GM12878 (cell line): ENCODE results near the gene FAM111B. TPM values are rescaled to one million over a fixed set of nuclear protein-coding genes. Genes with fewer than 3 reads are reported as not detected.
"Not testable (repeated sequence)": the region's sequence is repeated elsewhere in the genome, so short reads cannot be mapped to it uniquely, and the experiment has no call there.

Experiments
- ATAC-seq: fragments of 200-7000 bp; cut with Tn5 transposase; 3 replicates; pipeline ENCODE4 v1.9.1; 2020; ENCODE audit warnings: mild to moderate bottlenecking, moderate library complexity
- BruUV-seq: library from RNA; stranded (reverse); fragments of 400-500 nt; replicated peaks from 2 replicates; lab custom pipeline; 2021; lab: Mats Ljungman, UMichigan
- CTCF ChIA-PET: fragments of 300-600 bp; sonication (Branson Sonifier 250); formaldehyde crosslinking; extraction: SDS; loops from one replicate; lab custom pipeline; 2021; ENCODE audit warnings: inconsistent platforms; lab: Yijun Ruan, JAX
- POLR2A ChIA-PET: fragments of 350-600 bp; formaldehyde crosslinking; extraction: SDS; loops from one replicate; lab custom pipeline; 2021; ENCODE audit warnings: inconsistent platforms; lab: Charles Lee
- RAD21 ChIA-PET: fragments of 300-600 bp; sonication (Branson Sonifier 250); formaldehyde crosslinking; loops from one replicate; lab custom pipeline; 2023; ENCODE audit warnings: antibody characterized with exemption; ENCODE audit not compliant: unreplicated experiment; lab: Charles Lee
- SMC1A ChIA-PET: fragments of 300-600 bp; sonication (Branson Sonifier 250); formaldehyde crosslinking; loops from one replicate; lab custom pipeline; 2023; ENCODE audit not compliant: unreplicated experiment, uncharacterized antibody; lab: Charles Lee
- DNase-seq: peaks from one replicate; pipeline ENCODE4 v3.0.0-alpha.2; 2011; ENCODE audit warnings: low read depth, low spot score
- FAIRE-seq: peaks from 3 replicates; lab custom pipeline; 2011; peaks lifted over from hg19 to GRCh38; lab: Jason Lieb, UNC
- H2AFZ ChIP-seq: 2 replicates; pipeline ENCODE4 v1.6.0; 2011; ENCODE audit warnings: low read depth, low read length, control low read depth; ENCODE audit not compliant: control insufficient read depth
- H3K27ac ChIP-seq: 2 replicates; pipeline ENCODE4 v1.5.1; 2011; ENCODE audit warnings: control low read depth; ENCODE audit not compliant: control insufficient read depth, insufficient read depth
- H3K27me3 ChIP-seq, 2 experiments: replicated peaks in 1 of 2; 2 replicates each; pipeline versions ENCODE4 v1.6.0 to v1.6.1; 2011; ENCODE audit warnings: low read length in 1 of 2; ENCODE audit not compliant: control insufficient read depth in 2 of 2, insufficient read depth in 2 of 2
- H3K36me3 ChIP-seq, 2 experiments: 2 replicates each; pipeline ENCODE4 v1.5.1; 2011; ENCODE audit warnings: low read length in 1 of 2; ENCODE audit not compliant: control insufficient read depth in 2 of 2, insufficient read depth in 2 of 2
- H3K4me1 ChIP-seq: 2 replicates; pipeline ENCODE4 v1.6.1; 2011; ENCODE audit warnings: mild to moderate bottlenecking, low read length, moderate library complexity, mixed read lengths; ENCODE audit not compliant: control insufficient read depth, insufficient read depth
- H3K4me2 ChIP-seq: 2 replicates; pipeline ENCODE4 v1.6.0; 2011; ENCODE audit warnings: control low read depth; ENCODE audit not compliant: control insufficient read depth, insufficient read depth
- H3K4me3 ChIP-seq: fragments of 200-600 bp; sonication (generic); 2 replicates; pipeline ENCODE4 v1.5.1; 2016
- H3K79me2 ChIP-seq: 2 replicates; pipeline ENCODE4 v1.6.0; 2011; ENCODE audit warnings: low read length; ENCODE audit not compliant: control insufficient read depth, insufficient read depth
- H3K9ac ChIP-seq: 2 replicates; pipeline ENCODE4 v1.8.0; 2011; ENCODE audit warnings: low read length, control low read depth, mixed read lengths; ENCODE audit not compliant: control insufficient read depth, insufficient read depth
- H3K9me3 ChIP-seq: replicated peaks from 3 replicates; pipeline ENCODE4 v1.5.1; 2011; ENCODE audit warnings: mild to moderate bottlenecking, low read length; ENCODE audit not compliant: control insufficient read depth, insufficient read depth
- H4K20me1 ChIP-seq: 2 replicates; pipeline ENCODE4 v1.6.0; 2011; ENCODE audit not compliant: control insufficient read depth, insufficient read depth
- POLR2AphosphoS5 ChIP-seq: IDR thresholded peaks from 2 replicates; pipeline ENCODE4 v1.6.1; 2011; ENCODE audit warnings: mild to moderate bottlenecking, low read length, inconsistent platforms
- POU2F2 ChIP-seq: IDR thresholded peaks from 3 replicates; pipeline ENCODE4 v1.6.1; 2011; ENCODE audit warnings: low read depth, mild to moderate bottlenecking, low read length, borderline replicate concordance
- RUNX3 ChIP-seq: IDR thresholded peaks from 2 replicates; pipeline ENCODE4 v1.6.1; 2012; ENCODE audit warnings: low read length, inconsistent platforms
- SMAD5 ChIP-seq: IDR thresholded peaks from 2 replicates; pipeline ENCODE4 v1.6.1; 2016; ENCODE audit warnings: antibody characterized with exemption, low read depth
- TAF1 ChIP-seq: IDR thresholded peaks from 2 replicates; pipeline ENCODE4 v1.6.1; 2011; ENCODE audit warnings: mild to moderate bottlenecking, low read depth, low read length, borderline replicate concordance
- WGBS: methylation state at CpG from one replicate; pipeline ENCODE4 v1.1.6; 2016; ENCODE audit warnings: low lambda C conversion rate; ENCODE audit not compliant: insufficient replicate concordance, insufficient coverage; ENCODE audit errors: missing lambda C conversion rate; 5-methylcytosine and 5-hydroxymethylcytosine counted together
- in situ Hi-C: fragments of 300-500 bp; cut with MboI; formaldehyde crosslinking; loops from 9 replicates; pipeline ENCODE4 v1.14.3; 2018; ENCODE audit warnings: mixed read lengths
- intact Hi-C: fragments of 100-400 bp; cut with micrococcal nuclease; formaldehyde crosslinking; loops from one replicate; pipeline ENCODE4 v1.14.2; 2022; ENCODE audit not compliant: unreplicated experiment
- polyA plus RNA-seq, 11 experiments: library from polyadenylated mRNA; depleted of rRNA in 4 of 11; unstranded in 6 of 11; stranded (reverse) in 5 of 11; fragments of >200 nt; fragmentation: Nextera tagmentation in 4 of 11; fragmentation: Illumina TruSeq in 1 of 11; extraction: Ambion mirVana in 4 of 11; extraction: Trizol in 1 of 11; gene quantifications; 1 replicate in 1 of 11; 2 replicates in 10 of 11; pipeline versions ENCODE4 v1.2.1 to v1.2.3, GENCODE V29; 2011 to 2016; ENCODE audit warnings: inconsistent platforms in 2 of 11, missing spikeins in 2 of 11, low read depth in 1 of 11
- total RNA-seq, 4 experiments: library from RNA; depleted of rRNA in 3 of 4; stranded (reverse); fragments of >200 nt in 3 of 4; fragmentation: Illumina TruSeq in 1 of 4; extraction: Trizol in 1 of 4; gene quantifications; 2 replicates each; pipeline versions ENCODE4 v1.2.1 to v1.2.3, GENCODE V29; 2013 to 2021
- TF ChIP-seq, protein P1 (sequence below): fragments of 450-650 bp; IDR thresholded peaks from 2 replicates; pipeline ENCODE4 v1.6.1; 2017; ENCODE audit warnings: low read depth, mild to moderate bottlenecking, moderate library complexity

Gene FAM111B
- total and polyA plus RNA-seq, 10 of the 15 experiments (the other 5 are each of a cell fraction or from before 2014, with no cell fraction given), result 35.9 to 97.2 (median 62.1) TPM

DNA sequence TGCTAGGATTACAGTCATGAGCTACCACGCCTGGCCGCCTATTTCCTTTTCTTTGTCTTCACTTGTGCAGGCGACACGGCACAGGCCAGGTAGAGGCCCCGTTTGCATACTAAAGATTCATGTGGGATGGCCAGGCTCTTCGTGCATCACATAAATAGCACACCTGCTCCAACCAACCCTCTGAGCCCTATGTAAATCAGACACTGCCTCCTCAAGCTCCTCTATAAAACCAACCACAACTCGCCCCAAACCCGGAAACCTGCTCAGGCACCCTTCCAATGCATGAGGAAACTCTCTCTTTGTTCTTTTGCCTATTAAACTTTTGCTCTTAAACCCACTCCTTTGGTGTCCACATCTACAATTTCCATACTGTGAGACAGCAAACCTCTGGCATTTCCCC, 9.1 kb upstream of the FAM111B start:
- intact Hi-C loops, result loop anchor here (1.0 to 2.0 kb wide), 2 partner anchors 38 to 39 kb away; no protein-coding TSS in a partner anchor
- H3K27ac ChIP-seq, result peak overlapping the region; percentile 53
- H2AFZ ChIP-seq, H3K9me3 ChIP-seq, DNase-seq, BruUV-seq, H3K27me3 ChIP-seq, H4K20me1 ChIP-seq, FAIRE-seq, H3K9ac ChIP-seq, H3K79me2 ChIP-seq, in situ Hi-C loops, H3K36me3 ChIP-seq: not testable (repeated sequence)
- ATAC-seq, result peak; percentile 22
- TF ChIP-seq RUNX3, result peak; percentile 36; the same call in 1 of the 2 replicates
- peak; percentile 70; the same call in 1 of the 2 replicates for TF ChIP-seq POLR2AphosphoS5
- TF ChIP-seq POU2F2, result peak; percentile 19; the same call in 1 of the 3 replicates
- TF ChIP-seq SMAD5, result peak; percentile 52; the same call in 1 of the 2 replicates
- TF ChIP-seq, protein P1, sequence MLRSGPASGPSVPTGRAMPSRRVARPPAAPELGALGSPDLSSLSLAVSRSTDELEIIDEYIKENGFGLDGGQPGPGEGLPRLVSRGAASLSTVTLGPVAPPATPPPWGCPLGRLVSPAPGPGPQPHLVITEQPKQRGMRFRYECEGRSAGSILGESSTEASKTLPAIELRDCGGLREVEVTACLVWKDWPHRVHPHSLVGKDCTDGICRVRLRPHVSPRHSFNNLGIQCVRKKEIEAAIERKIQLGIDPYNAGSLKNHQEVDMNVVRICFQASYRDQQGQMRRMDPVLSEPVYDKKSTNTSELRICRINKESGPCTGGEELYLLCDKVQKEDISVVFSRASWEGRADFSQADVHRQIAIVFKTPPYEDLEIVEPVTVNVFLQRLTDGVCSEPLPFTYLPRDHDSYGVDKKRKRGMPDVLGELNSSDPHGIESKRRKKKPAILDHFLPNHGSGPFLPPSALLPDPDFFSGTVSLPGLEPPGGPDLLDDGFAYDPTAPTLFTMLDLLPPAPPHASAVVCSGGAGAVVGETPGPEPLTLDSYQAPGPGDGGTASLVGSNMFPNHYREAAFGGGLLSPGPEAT, result 0 out of 2 replicates have a peak, but pooled peaks have one; percentile 5
- 0 out of 2 replicates have a peak, but pooled peaks have one; percentile 32 for TF ChIP-seq TAF1
- H3K4me3 ChIP-seq, result 0 out of 2 replicates have a peak overlapping the region, but pooled peaks have one; percentile 3
- WGBS, result 2% methylated on average over 8 of the region's 8 CpGs
- ChIA-PET POLR2A (interaction anchor here (1.1 to 1.4 kb wide), 2 partner anchors 10 to 46 kb away, joined by 4 to 11 read pairs; partner anchors contain the start of gene FAM111B), RAD21 (interaction anchor here (0.9 to 2.5 kb wide), 6 partner anchors 10 to 61 kb away, joined by 3 to 14 read pairs (median 4); no protein-coding TSS in a partner anchor), SMC1A (interaction anchor here (0.8 to 2.9 kb wide), 7 partner anchors 10 to 60 kb away, joined by 3 to 18 read pairs (median 7); partner anchors contain the start of genes FAM111A and FAM111B), CTCF (interaction anchor here (1.0 to 4.0 kb wide), 13 partner anchors 8 to 493 kb away, joined by 3 to 41 read pairs (median 7); partner anchors contain the start of genes FAM111A and FAM111B)
- H3K4me2 ChIP-seq, result peak overlapping the region; percentile 66
- H3K4me1 ChIP-seq, result peaks cover 24% of the 10 kb centered on the region
